Measurements from ENCODE around the gene CPLANE2.
A peak's percentile ranks its signal among the peaks of the same experiment; 100 is the strongest.

- TF ChIP-seq POLR2AphosphoS5 (IDR thresholded peaks at IDR 0.05; ENCODE audit: low read depth) (no peak), CTCF (IDR thresholded peaks at IDR 0.05; ENCODE audit: insufficient read depth, low read length) (peak; percentile 24), REST (IDR thresholded peaks at IDR 0.05; ENCODE audit: insufficient replicate concordance, low read depth) (no peak)
These were observed 956 bp downstream of the CPLANE2 start for GRCh38 chr1:16235944-16236510.
